GM19035 (cell line): Measurements from ENCODE around the gene RAD17.
"Not testable (repeated sequence)": the region's sequence is repeated elsewhere in the genome, so short reads cannot be mapped to it uniquely, and the experiment has no call there.

Source experiments
- ATAC-seq: cut with Tn5 transposase; IDR thresholded peaks from one replicate; pipeline ENCODE4 v1.9.1; 2021; ENCODE audit not compliant: unreplicated experiment

Gene RAD17

GRCh38 chr5:69374911-69375446, 5.4 kb downstream of the RAD17 start:
- ATAC-seq = peak; percentile 75

DNA sequence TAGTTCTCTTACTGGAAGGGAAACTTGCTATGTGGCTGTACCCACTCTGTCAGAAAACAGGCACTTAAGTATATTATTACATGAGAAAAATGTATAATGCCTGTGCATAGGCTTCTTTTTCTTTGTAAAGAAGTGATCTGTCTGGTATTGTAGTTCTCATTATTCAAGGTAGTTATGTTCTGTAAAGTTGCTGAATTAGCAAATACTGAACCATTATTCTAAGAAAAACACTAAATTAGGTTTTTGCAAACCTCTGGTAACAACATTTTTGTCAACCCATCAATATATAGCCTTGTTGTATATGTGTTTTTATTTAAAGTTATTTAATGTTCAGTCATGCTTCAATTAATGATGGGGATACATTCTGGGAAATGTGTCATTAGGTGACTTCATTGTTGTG, 8.8 kb downstream of the RAD17 start:
- ATAC-seq = no peak

- ATAC-seq = no peak
These were observed 35.2 kb downstream of the RAD17 start for GRCh38 chr5:69404659-69405330.

DNA sequence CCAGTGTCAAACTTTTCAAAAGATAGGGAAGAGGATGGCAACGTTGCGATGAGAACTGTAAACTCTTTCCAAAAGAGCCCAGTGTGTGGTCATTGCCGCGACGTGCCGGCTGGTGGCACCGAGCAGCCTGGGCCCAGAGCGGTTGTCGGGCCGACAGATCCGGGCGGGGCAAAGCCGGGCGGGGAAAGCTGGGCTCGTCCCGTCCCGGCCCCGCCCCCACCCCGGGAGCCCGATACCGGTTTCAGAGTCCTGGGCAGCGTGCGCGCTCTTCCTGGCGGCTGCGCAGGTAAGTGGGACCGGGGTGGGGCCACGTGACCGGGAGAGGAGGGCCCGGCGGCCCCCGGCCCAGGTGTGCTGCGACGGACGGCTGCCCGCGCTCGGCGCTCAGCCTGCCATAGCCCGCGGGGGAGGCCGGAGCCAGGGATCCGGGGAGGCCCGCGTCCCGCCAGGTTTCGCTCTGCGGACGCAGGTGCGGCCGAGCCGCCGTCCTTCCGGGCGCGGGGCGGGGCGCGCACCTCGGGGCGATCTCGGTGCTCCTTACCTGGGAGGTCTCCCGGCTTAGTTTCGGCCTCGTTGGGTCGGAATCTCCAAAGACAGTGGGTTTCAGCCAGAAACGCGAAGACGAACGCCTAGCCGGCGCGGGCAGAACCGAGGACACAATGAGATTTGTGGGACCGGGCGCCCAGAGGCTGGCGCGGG, 45.4 kb downstream of the RAD17 start, which contains the start of gene MARVELD2:
MARVELD2 (plus strand) TSS at position 232 of the 699 bp plus-strand sequence. CDS start 4,270 bp downstream, outside the sequence.
- ATAC-seq = peak; percentile 68

DNA sequence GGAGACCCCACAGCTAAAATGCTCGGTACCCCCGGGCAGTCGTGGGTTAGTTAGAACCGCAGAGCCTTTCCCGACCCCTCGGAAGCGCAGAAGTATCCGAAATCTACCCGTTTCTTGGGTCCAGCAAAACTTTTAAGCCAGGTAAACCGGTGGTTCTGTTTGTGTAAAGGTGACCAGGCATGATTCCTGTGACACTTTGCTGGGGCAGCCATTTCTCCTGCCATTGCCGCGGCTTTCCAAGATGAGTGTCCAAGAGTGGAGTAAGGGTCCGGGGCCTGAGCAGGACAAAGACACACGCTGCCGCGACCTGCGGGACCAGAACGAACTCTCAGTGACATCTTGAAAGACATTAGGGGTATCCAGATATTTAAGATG, 46.0 kb downstream of the RAD17 start:
- no peak for ATAC-seq

DNA sequence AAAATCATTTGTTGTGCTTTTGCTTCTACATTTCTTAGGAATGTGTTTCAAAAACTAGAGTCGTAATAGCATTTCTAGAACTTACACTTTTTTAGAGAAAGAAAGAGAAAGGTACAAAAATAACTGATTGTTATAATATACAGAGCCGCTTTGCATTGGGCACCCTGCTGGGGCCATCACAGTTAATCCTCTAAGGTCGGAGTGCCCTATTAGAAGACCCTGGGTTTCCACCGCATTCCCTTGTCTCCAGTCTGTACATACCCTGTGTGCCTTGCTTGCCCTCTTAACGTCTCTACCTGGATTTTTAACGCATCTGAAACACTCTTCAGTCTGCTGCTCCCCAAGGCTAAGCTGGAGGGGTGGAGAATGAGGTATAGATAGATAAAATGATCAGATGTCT, 46.6 kb downstream of the RAD17 start:
- ATAC-seq = no peak

DNA sequence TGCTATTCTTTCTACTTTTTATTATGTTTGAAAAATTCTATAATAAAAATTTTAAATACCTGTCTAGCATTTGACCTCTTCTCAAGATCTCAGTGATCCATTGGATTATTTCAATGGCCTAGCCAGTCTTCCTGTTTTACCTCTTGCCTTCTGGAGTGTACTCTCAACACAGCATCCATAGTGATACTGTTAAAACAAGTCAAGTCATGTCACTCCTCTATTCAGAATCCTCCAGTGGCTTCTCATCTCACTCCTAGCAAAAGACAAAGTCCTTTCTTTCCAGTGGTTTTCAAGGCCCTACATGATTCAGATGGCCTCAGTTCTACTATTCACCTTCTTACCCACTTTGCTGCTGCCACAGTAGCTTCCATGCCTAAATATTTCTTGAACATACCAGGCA, 47.1 kb downstream of the RAD17 start:
- ATAC-seq = no peak

GRCh38 chr5:69418554-69418953, 48.9 kb downstream of the RAD17 start:
- ATAC-seq = no peak

- no peak for ATAC-seq
These were observed 62.0 kb downstream of the RAD17 start for GRCh38 chr5:69431424-69432303.

- peak; percentile 57 for ATAC-seq
These were observed 63.0 kb downstream of the RAD17 start for GRCh38 chr5:69432412-69433206.

DNA sequence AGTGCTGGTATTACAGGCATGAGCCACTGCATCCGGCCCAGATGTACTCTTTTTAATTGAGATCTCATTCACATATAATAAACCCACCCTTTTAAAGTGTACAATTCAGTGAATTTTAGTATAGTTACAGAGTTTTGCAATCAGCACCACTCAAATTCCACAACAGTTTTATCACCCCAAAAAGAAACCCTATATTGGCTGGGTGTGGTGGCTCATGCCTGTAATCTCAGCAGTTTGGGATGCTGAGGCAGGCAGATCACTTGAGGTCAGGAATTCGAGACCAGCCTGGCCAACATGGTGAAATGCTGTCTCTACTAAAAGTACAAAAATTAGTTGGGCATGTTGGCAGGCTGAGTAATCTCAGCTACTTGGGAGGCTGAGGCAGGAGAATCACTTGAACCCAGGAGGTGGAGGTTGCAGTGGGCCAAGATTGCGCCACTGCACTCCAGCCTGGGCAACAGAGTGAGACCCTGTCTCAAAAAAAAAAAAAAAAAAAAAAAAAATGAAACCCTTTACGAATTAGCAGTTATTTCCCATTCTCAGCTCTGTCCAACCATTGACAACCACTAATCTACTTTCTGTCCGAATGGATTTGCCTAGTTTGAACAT, 65.8 kb downstream of the RAD17 start:
- ATAC-seq = not testable (repeated sequence)

GRCh38 chr5:69444127-69444754, 74.6 kb downstream of the RAD17 start:
- no peak for ATAC-seq

- ATAC-seq = no peak
These were observed 79.9 kb downstream of the RAD17 start for GRCh38 chr5:69449511-69449910.

- no peak for ATAC-seq
These were observed 80.5 kb downstream of the RAD17 start for GRCh38 chr5:69450116-69450515.

GRCh38 chr5:69450527-69450926, 80.9 kb downstream of the RAD17 start:
- ATAC-seq = not testable (repeated sequence)

DNA sequence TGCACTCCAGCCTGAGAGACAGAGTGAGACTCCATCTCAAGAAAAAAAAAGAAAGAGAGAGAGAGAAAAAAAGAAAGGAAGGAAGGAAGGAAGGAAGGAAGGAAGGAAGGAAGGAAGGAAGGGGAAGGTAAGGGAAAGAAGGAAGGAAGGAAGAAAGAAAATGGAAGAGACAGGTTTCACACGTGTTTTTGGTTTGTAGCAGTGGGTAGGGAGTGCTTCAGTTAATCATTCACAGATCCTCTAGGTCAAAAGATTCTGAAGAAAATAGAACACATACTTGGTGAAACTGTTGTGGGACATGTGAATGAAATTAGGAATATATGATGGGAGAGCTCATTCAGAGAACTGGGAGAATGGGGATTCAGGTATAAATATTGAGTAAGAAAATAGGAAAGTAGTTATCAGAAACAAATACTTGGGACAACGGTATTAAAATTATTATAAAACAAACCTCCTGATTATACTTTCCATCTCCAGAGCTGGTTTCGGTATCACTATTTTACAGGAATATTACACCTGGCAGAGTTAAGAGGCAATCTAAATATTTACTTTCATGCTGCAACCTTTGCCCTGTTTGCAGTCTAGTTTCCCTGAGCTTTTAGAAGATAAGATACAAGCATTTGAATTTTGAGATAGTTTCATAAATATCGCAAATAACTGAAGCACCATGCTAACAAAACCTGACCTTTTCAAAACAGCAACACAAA, 82.5 kb downstream of the RAD17 start:
- ATAC-seq = no peak

GRCh38 chr5:69453487-69453886, 83.9 kb downstream of the RAD17 start:
- ATAC-seq = not testable (repeated sequence)

DNA sequence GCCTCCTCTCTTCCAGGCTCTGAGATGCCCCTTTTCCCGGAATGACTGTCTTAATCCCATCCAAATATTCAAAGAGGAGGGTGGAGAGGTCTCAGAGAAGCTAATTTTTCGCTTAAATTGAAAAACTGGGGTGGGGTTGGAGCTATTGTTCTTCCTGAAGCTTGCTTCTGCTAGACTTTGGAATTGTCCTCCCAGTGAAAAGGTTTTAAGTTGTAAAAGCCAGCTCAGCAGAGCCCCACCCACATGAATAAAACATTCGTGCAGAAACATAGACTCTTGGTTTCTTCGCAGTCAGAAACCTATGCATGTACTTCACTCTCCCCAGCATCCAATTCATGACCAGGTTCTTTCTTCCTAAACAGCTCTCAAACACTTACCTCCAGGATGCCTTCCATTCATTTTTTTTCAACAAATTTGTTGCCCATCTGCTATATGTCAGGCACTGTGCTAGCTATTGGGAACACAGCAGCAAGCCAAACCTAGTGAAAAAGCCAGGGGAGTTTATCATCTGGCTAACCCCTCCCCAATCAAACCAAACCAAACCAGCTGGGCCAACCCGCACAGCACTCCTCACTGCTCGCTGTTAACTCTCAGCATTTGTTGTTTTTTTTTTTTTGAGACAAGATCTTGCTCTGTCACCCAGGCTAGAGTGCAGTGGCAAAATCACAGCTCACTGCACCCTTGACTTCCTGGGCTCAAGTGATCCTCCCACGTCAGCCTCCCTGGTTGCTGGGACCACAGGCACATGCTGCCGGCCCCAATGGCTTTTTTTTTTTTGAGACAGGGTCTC, 85.0 kb downstream of the RAD17 start:
- ATAC-seq = no peak
